Peyer's patch (tissue), 4 donors: ENCODE measurements around the gene CCDC88C.

ENCODE experiments used
- CTCF ChIP-seq, 6 experiments: fragments of 450-650 bp in 4 of 6; fragments of 200-600 bp in 2 of 6; sonication (generic) in 1 of 6; IDR thresholded peaks; one replicate each; pipeline ENCODE4 v1.5.1; 2017 to 2019; ENCODE audit warnings: antibody characterized with exemption in 6 of 6, mild to moderate bottlenecking in 3 of 6, moderate library complexity in 1 of 6
- POLR2A ChIP-seq, 2 donors: fragments of 450-650 bp; IDR thresholded peaks; one replicate each; pipeline ENCODE4 v1.5.1; 2017; ENCODE audit warnings: antibody characterized with exemption in 2 of 2, mild to moderate bottlenecking in 2 of 2, moderate library complexity in 2 of 2

GRCh38 chr14:91356181-91356763 lies 61.3 kb downstream of the CCDC88C start:
- TF ChIP-seq CTCF (IDR thresholded peaks at IDR 0.05), result no peak
- TF ChIP-seq POLR2A (IDR thresholded peaks at IDR 0.05), result no peak
